ENCODE measurements around the gene STK26. TPM values are rescaled to one million over a fixed set of nuclear protein-coding genes. Genes with fewer than 3 reads are reported as not detected.

The STK26 gene
- total and polyA plus RNA-seq, 2 of the 4 experiments (the other 2 are of a cell fraction): 0.17 to 0.18 TPM

- no peaks in the 10 kb centered on the region for H3K36me3 ChIP-seq (ENCODE audit: control insufficient read depth, insufficient read depth, low read length)
- no peak overlapping the region for H2BK5ac ChIP-seq (ENCODE audit: low read depth, low read length, poor library complexity, severe bottlenecking)
- H3K27ac ChIP-seq (ENCODE audit: insufficient read depth, low read length): no peak overlapping the region
- intact Hi-C loops (cut with micrococcal nuclease) (no loop called here), dilution Hi-C loops (cut with HindIII; ENCODE audit: low sequenced_read_pairs, unreplicated experiment) (no loop called here), in situ Hi-C loops (cut with MboI; ENCODE audit: low sequenced_read_pairs) (no loop called here)
- no peak overlapping the region for H2BK20ac ChIP-seq (ENCODE audit: low read depth, low read length)
- no peak overlapping the region for H3K23ac ChIP-seq (ENCODE audit: low read depth, low read length)
- ATAC-seq (ENCODE audit: low read depth) (no peak), DNase-seq (no peak)
- H3K4me3 ChIP-seq (ENCODE audit: insufficient read depth, low read depth, low read length): no peak overlapping the region
- no peaks in the 10 kb centered on the region for H3K4me1 ChIP-seq (ENCODE audit: control insufficient read depth, insufficient read depth, low read length)
- H2AFZ ChIP-seq (replicated peaks; ENCODE audit: low read length, poor library complexity): no peak overlapping the region
- no TSS peak for BruUV-seq (replicated peaks)
- H3K14ac ChIP-seq (replicated peaks; ENCODE audit: low read depth, low read length): no peak overlapping the region
- no peak overlapping the region for H2AK9ac ChIP-seq (replicated peaks; ENCODE audit: low read depth, low read length, poor library complexity)
- H3K9ac ChIP-seq (ENCODE audit: low read depth, low read length): no peak overlapping the region
- H4K8ac ChIP-seq (ENCODE audit: low read depth in 2 of 2, low read length in 2 of 2): no peak overlapping the region
- no peak for TF ChIP-seq ELK1 (IDR thresholded peaks at IDR 0.05; ENCODE audit: borderline replicate concordance, low read depth, low read length)
- TF ChIP-seq CTCF (conservative IDR thresholded peaks at IDR 0.05; ENCODE audit: low read depth, low read length): no peak
- no peak for TF ChIP-seq NFE2L2 (IDR thresholded peaks at IDR 0.05; ENCODE audit: low read depth, low read length)
- TF ChIP-seq BHLHE40 (IDR thresholded peaks at IDR 0.05; ENCODE audit: low read depth, low read length): no peak
- TF ChIP-seq SMC3 (IDR thresholded peaks at IDR 0.05; ENCODE audit: low read depth, low read length): no peak
- no peak for TF ChIP-seq POLR2A (IDR thresholded peaks at IDR 0.05; ENCODE audit: low read depth, low read length)
- no peak for TF ChIP-seq RFX5 (IDR thresholded peaks at IDR 0.05; ENCODE audit: low read depth, low read length)
- no peak for TF ChIP-seq RCOR1 (IDR thresholded peaks at IDR 0.05; ENCODE audit: insufficient replicate concordance, low read length)
- TF ChIP-seq MAZ (IDR thresholded peaks at IDR 0.05; ENCODE audit: borderline replicate concordance, low read depth, low read length): no peak
- TF ChIP-seq CHD1 (IDR thresholded peaks at IDR 0.05; ENCODE audit: low read depth, low read length): no peak
- no peak for TF ChIP-seq MXI1 (IDR thresholded peaks at IDR 0.05; ENCODE audit: borderline replicate concordance, low read depth, low read length)
- TF ChIP-seq MAFK (IDR thresholded peaks at IDR 0.05; ENCODE audit: low read depth, low read length): no peak
- no peak for TF ChIP-seq CEBPB (IDR thresholded peaks at IDR 0.05; ENCODE audit: low read depth, low read length)
- TF ChIP-seq FOS (IDR thresholded peaks at IDR 0.05; ENCODE audit: low read depth, low read length): no peak
- TF ChIP-seq RAD21 (IDR thresholded peaks at IDR 0.05; ENCODE audit: low read length): no peak
- TF ChIP-seq, protein P1, sequence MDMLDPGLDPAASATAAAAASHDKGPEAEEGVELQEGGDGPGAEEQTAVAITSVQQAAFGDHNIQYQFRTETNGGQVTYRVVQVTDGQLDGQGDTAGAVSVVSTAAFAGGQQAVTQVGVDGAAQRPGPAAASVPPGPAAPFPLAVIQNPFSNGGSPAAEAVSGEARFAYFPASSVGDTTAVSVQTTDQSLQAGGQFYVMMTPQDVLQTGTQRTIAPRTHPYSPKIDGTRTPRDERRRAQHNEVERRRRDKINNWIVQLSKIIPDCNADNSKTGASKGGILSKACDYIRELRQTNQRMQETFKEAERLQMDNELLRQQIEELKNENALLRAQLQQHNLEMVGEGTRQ (IDR thresholded peaks at IDR 0.05; ENCODE audit: low read depth, low read length): no peak
- H2BK120ac ChIP-seq (ENCODE audit: low read depth, low read length): no peak overlapping the region
- no peaks in the 10 kb centered on the region for H3K9me3 ChIP-seq (ENCODE audit: control insufficient read depth, insufficient read depth, low read length)
- H3K9me1 ChIP-seq (ENCODE audit: insufficient read depth, low read length): no peaks in the 10 kb centered on the region
- no peak overlapping the region for H3K4me2 ChIP-seq (ENCODE audit: low read depth, low read length)
- no peak overlapping the region for H3K18ac ChIP-seq (ENCODE audit: low read depth, low read length)
- ChIA-PET CTCF (no interaction called here), POLR2A (ENCODE audit: unreplicated experiment) (no interaction called here)
- no peaks in the 10 kb centered on the region for H4K20me1 ChIP-seq (ENCODE audit: insufficient read depth, low read length)
- no peaks in the 10 kb centered on the region; the same call in 1 of the 2 replicates for H3K27me3 ChIP-seq (ENCODE audit: control insufficient read depth, insufficient read depth, low read length)
- WGBS, 2 experiments (ENCODE audit: extremely low coverage in 2 of 2, insufficient read length in 1 of 2): 75% methylated on average over 4 of the region's 9 CpGs; no CpG with 5 or more reads in 1 of the 2 experiments
- H3K4ac ChIP-seq (ENCODE audit: low read depth, low read length): no peak overlapping the region
- H4K5ac ChIP-seq (ENCODE audit: low read depth, low read length): no peak overlapping the region
- H3K56ac ChIP-seq (ENCODE audit: extremely low read depth, insufficient read depth, low read length): no peak overlapping the region
- H2AK5ac ChIP-seq (ENCODE audit: low read depth, low read length): no peak overlapping the region
- no peaks in the 10 kb centered on the region for H3K79me1 ChIP-seq (ENCODE audit: low read depth in 1 of 2, low read length in 2 of 2)
- no peak overlapping the region for H4K91ac ChIP-seq (ENCODE audit: insufficient read depth, low read depth, low read length)
- no peak overlapping the region for H2BK15ac ChIP-seq (ENCODE audit: low read depth, low read length)
Measured at GRCh38 chrX:132101799-132102198, 78.7 kb downstream of the STK26 start.
